Activated CD4-positive, alpha-beta T cell treated with anti-CD3 and anti-CD28 coated beads, Interleukin-2, amount 50 U/mL, for 16 hours (primary cell): ENCODE measurements around the gene DNAJC2.
A peak's percentile ranks its signal among the peaks of the same experiment; 100 is the strongest.

ENCODE experiments used
- DNase-seq: peaks from one replicate; pipeline ENCODE4 v3.0.0-alpha.2; 2020

DNAJC2 gene, protein sequence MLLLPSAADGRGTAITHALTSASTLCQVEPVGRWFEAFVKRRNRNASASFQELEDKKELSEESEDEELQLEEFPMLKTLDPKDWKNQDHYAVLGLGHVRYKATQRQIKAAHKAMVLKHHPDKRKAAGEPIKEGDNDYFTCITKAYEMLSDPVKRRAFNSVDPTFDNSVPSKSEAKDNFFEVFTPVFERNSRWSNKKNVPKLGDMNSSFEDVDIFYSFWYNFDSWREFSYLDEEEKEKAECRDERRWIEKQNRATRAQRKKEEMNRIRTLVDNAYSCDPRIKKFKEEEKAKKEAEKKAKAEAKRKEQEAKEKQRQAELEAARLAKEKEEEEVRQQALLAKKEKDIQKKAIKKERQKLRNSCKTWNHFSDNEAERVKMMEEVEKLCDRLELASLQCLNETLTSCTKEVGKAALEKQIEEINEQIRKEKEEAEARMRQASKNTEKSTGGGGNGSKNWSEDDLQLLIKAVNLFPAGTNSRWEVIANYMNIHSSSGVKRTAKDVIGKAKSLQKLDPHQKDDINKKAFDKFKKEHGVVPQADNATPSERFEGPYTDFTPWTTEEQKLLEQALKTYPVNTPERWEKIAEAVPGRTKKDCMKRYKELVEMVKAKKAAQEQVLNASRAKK

DNA sequence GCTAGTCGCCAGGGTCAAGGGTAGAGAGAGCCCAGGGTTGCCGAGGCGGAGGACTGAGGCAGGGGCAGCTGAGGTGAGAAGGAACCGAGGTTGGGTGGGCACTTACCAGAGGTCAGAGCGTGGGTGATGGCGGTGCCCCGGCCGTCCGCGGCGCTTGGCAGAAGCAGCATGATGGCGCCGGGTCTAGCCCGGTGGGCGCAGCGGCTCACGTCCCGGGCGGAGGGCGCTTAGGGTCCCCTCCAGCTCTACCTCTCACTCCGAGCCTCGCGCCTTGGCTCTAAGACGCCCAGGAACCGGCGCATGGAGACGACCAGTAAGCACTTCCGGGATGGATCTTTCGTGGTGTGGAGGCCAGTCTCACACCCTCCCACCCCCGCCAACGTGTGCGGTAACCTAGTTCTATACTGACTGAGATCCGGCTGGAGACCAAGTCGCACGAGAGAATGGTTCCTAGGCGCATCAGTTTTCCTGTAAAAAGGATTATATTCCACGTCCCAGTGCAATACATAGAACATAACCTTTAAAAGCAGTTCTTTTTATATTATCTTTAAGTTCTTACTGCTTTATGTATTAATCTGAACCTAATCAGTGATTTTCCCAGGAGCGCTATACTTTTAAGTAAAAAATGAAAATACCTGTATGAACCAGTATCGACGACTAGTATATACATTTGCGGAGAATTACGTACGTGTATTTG is at the start of gene DNAJC2:
TSS of gene DNAJC2 (minus strand) at position 315 of the 697 bp plus-strand sequence. CDS start at position 170, 145 bp downstream.
- DNase-seq: peak; percentile 92

DNA sequence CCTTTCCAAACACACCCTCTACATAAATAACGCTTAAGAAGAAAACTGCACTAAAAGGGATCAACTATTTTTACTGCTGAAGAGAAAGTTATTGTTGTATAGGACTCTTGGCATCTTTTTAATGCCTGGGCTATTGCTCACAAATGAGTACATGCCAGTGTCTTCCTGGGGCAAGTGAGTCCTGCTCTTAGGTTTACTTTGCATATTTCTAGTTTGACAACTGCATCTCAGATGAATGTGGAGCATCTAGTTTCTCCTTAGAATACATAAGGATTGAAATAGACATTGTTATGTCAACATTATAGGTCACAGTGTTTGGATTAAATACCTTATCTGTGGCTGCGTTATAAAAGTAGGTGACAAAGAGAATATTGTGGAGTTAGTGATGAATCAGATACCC is 47.4 kb upstream of the DNAJC2 start:
- no peak for DNase-seq

DNA sequence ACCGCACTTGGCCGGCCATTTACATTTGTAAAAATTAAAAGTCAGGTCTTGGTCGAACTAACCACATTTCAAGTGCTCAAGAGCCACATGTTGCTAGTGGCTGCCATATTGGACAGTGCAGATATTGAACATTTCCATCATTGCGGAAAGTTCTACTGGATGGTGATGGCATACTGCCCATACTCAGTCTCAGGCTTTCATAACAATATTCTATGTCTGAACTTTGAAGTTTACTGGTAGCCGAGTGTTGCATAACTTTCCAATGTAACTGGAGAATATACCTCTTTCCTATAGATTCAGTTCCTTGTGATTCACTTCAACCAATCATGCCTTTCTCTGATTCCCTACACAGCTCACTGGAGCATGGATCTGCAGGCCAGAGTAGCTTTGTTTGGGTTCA is 46.6 kb upstream of the DNAJC2 start:
- no peak for DNase-seq

DNA sequence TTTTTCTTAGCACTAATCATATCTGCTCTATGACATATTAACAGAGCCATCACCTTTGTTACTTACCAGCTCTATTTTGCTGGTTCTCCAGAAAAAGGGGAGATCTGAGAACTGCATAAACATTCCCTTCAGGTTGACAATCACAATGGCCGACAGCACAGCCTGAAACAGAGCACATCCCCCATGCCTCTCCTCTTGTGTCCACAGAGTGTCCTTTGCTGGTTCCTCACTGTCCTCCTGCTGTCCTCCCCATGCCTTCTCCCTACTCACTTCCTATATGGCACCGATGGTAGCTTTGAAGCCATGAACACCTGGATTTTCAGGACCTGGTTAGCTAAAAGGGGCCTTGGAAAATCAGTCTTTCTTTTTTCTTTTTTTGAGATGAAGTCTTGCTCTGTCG is 44.7 kb upstream of the DNAJC2 start:
- DNase-seq: no peak

DNA sequence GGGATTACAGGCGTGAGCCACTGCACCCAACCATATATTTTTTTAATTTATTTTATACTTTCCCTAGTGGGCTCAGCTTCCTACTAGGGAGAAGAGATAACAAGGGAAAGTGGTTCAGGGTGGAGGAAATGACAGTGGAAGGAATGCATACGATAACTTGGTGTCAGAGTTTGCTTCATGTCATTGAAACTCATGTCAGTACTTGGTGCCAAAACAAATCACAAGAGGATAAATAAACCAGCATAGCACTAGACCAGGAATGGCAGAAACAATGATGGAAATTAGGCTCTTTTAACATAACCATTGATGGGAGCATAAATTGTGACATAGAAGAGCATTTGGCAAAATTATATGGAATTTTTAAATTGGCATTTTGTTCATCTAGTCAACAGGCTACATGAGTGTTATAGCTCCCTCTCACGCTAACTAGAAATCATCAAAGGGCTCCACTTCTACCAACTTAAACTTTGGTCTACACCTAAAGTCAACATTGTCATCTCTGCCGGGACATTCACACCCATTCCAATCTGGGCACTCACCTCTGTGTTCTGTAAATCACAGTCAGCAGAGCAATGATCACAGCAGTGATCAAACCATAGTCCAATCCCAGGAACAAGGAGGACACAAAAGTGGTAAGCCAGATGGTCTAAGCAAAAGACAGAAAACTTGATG is 44.0 kb upstream of the DNAJC2 start:
- DNase-seq: no peak

DNA sequence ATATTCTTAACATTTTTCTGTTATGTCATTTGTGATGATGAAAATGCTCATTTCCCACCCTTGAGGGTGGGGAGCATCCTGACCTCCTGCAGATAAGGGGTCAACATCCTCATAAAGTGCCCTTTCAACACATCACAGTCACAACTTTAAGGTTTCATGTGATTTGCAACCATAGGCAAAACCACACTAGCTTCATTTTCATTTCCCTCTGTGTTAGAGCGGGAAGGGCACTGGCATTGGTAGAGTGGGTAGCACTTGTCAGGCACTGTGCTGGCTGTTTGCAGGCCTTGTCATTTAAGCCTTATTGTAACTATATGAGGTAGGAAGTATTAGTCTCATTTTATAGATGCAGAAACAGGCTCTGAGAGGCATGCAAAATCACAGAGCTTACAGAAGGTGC is 42.7 kb upstream of the DNAJC2 start:
- DNase-seq: no peak

DNA sequence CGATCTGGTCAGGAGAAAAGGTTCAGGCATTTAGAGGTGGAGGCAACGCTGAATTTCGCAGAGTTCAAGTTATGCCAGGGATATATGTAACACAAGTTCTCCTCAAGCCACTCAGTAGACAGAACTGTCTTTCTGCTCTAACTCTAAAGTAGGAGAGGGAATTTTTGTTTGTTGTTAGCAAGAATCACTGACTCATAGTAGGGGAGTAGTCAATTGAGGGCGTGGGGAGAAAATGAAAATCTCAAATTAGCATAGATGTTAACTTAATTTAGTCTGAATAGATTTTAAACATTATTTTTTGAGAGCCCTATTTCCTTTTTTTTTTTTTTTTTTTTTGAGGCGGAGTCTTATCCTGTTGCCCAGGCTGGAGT is 37.5 kb upstream of the DNAJC2 start:
- no peak for DNase-seq

DNA sequence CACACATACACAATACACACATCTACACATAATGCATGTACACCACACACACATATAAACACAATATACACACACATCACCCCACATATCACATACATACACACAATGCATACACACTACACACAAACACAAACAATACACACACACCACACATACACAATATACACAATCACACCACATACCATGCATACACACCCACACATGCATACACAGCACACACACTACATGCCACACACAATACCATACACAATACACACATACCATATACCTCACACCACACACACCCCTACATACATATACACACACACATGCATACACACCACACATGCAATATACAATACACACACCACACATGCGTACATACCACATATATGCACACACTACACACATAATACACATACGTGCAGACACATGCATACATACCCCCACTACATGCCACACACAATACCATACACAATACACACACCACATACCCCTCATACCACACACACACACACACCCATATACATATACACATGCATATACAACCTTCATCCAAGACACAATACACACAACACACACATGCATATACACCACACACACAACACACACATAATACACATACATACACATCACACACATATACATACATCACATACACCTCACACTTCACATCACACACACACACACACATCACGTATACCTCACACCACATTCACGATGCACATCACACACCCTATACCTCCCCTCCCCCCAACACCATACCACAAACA is 36.9 kb upstream of the DNAJC2 start:
- DNase-seq: no peak

DNA sequence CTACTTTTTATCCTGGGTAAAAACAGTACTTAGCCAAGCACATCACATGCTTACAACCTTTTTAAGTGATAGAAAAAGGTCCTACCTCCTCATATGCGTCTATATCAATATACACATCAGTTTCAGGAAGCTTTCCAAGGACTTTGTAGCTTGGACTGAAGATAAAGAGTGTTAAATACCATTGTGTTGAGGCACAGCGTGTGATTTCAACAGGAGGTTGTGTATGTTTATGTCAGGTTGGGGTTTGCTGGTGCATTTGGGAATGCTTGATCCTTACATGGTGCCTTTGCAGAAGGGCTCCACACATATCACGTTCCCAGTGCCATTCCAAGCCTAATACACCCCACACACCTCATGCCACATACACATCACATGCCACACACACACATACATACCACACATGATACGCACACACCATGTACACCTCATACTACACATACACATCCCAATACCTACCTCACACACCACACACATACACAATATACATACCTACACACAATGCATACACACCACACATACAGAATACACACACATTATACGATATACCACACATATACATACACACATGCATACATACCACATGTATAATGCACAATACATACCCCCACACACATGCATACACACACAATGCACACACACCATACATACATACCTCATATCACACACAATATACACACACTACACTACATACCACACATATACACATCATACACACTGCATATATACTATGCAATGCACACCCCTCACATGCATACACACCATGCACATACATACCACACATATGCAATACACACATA is 36.0 kb upstream of the DNAJC2 start:
- no peak for DNase-seq

DNA sequence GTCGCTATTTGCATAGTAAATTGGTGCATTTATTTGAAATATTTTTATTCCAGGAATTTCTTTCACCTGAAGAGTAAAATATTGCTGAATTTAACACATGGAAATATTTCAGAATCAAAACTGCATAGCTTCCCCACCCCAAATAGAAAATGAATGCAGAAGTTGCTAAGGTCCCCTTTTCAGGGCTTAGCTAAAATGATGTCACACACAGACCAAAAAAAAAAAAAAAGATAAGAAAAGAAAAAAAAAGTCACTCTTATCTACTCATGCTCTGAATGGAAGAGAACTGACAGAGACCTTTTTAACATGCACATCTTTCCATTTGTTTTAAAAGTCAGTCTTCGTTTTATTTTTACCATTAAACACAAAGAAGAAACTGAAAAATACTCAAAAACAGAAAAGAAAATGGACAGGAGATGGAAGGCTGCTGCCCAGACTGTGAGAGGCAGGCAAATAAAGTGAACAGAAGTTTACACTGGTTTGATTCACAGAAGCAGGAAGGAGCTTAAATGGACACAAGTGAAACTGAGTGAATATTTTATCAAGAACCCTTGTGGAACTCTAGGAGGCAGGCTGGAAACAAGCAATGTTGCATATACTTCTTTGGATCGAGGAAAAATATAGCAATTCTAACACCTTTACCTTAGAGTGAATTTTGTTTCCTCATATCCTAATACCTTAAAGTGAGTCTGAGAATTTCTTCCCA is 34.9 kb upstream of the DNAJC2 start:
- DNase-seq: no peak

DNA sequence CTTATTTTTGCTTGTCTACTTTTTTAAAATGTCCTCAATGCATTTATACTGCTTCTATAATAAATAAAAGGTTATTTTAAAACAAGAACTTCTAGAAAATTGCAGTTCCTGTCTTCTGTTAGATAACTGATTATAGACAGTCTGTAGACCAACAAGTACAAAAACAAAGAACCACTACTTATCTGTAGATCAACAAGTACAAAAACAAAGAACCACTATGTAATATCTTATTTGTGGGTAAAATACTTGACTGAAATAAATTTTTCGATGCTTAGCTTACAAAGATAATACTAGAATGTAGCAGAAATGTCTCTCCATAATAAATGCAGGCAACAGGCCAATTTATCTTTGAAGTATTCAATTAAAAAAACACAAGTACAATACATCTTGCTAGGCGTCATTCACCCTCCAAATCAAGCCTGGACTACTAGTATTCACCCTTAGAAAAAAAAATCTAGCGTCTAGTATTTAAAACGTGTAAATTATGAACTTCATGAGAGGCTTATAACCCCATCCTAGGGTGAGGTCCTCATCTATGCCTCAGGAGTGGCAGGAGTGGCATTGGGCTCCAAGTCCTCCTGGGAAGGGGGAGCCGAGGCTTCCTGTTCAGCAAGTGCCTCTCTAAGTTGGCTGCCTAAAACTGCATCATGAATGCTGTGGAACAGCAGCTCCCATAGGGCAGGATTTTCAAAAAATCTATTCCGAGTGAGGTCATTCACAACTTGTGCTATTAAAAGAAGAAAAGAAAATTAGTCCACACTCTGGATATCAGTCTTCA is 29.5 kb upstream of the DNAJC2 start:
- no peak for DNase-seq

DNA sequence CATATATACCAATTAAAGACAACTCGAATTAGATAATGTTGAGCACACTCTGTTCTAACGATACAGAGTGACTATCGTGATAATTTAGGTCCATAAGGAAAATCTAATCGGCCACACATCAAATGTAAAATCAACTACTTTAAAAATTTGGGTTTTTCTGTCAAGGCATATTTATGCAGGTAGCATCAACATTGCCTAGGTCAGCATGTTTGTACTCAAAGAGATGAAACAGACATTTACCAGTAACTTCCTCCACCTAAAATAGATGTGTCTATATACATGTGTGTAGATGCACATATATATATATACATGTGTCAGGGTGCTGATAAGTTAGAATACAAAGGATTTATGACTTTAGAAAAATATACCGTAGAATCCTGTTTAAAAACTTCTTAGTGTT is 24.9 kb upstream of the DNAJC2 start:
- no peak for DNase-seq

DNA sequence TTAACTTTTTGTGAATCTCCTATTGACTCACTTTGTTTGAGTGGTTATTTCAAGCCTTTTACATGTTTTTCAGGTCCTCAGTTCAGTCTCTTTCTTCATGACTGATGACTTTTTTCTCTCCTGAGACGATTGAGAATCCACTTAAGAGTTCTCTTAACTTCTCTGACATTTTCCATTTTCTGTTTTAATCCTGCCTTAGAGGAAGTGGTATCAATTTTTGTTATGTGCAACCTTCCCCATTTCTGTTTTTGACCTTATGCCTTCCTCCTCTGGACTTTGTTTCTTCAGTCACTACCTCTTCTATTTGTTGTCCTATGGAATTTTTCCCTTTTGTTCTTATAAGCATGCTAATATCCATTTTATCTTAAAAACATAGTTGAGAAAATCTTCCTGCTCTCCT is 5.2 kb upstream of the DNAJC2 start:
- peak; percentile 11 for DNase-seq

DNA sequence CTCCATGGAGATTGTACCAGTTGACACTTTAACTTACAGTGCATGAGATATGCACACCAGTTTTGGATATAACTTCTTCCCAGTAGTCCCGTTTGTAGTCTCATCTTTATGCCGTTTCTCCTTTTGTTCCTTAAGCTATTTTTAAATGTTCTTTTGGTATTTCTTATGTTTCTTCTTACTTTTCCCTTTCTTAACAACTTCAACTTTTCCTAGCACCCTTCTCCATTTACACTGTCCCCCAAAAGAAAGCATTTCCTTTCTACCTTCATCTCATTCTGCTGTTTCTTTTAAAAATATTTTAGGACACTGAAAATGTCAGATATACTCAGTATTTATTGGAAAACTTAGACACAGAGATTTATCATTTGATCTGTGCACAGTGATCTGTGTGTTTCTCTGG is 4.4 kb upstream of the DNAJC2 start:
- no peak for DNase-seq

DNA sequence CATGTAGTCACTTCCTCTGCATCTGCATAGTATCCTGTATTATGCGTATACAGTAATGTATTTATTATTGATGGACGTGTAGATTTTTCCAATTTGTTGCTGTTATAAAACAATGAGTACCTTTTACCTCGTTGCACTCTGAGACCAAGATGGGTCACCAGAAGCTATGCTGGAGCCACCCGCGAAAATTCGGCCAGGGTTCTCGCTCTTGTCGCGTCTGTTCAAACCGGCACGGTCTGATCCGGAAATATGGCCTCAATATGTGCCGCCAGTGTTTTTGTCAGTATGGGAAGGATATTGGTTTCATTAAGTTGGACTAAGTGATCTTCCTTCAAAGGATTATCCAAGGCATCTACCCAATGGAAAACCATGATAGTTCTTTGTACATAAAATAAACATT is 3.9 kb upstream of the DNAJC2 start:
- DNase-seq: peak; percentile 25

DNA sequence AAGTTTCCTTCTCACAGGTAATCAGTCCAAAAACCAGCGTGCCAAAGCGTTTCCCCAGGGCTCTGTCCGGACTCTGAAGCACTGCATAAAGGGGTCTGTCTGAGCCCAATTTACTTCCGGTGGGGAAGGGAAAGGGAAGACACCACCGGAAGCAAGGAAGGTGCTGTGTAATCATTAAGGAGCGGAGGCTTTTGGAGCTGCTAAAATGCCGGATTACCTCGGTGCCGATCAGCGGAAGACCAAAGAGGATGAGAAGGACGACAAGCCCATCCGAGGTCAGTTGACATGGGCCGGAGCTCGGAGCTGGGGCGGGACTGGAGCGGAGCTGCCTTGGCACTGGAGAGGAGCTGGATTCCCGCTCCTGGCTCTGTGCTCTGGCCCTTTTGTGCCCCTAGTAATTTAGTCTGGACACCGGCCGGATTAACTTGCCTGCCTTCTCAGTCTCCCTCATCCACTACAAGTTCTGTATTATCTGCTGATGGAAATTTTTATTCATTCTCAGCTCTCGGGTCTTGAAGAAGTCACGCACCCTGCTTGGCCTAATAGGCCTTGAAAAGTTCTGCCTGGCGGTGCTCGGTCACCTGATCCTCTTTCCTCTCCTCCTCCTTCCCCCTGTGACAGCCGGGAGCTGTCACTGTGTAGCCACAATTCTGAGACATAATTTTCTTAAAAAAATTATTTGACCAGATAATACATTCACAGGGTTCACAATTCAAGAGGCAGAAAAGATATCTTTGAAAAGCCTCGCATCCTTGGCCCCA is 3.1 kb upstream of the DNAJC2 start, which contains the start of gene PSMC2:
TSS of gene PSMC2 (plus strand) at position 137 of the 761 bp plus-strand sequence. CDS start at position 206, 69 bp downstream.
- peak; percentile 91 for DNase-seq

DNA sequence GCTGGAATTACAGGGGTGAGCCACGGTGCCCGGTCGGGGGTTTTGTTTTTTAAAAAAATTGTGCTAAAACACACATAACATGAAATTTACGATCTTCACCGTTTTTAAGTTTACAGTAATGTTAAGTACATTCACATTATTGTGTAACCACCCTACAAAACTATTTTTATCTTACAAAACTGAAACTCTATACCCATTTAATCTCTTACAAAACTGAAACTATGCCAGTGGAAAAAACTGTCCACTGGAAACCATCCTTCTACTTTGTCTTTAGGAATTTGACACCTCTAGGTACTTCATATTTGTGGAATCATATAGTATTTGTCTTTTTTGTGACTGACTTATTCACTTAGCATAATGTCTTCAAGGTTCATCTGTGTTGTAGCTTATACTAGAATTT is 1.8 kb upstream of the DNAJC2 start:
- no peak for DNase-seq

DNA sequence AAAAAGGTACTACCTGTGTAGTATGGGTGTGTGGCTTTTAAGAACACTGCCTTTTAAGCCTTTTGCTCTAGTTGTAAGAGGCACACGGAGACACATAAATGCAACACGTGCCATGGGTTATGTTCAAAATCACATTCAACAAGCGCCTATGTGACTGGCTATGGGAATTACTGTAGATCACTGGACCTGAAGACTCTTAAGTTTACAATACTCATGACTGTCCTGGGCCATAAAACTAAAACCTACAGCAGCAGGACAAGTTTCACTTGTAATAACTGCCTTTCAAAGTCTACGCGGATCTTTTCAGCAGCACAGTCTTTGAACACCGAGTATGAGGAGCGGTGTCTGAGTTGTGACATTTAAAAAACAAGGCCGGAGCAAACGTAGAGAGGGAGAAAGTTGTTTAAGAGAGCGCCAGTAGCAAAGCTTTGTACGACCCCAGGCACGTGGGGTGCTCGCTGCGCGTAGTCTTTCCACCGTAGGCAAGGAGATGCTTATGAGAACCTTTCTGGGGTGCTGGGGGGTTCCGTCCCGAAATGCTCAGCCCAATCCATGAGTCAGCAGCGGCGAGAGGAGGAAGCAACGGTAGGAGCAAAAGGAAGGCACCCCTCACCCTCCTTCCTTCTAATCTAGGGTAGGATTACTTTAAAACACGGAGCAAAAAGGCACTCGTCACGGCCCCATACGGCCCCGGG is 662 bp downstream of the DNAJC2 start:
- DNase-seq: peak; percentile 34

DNA sequence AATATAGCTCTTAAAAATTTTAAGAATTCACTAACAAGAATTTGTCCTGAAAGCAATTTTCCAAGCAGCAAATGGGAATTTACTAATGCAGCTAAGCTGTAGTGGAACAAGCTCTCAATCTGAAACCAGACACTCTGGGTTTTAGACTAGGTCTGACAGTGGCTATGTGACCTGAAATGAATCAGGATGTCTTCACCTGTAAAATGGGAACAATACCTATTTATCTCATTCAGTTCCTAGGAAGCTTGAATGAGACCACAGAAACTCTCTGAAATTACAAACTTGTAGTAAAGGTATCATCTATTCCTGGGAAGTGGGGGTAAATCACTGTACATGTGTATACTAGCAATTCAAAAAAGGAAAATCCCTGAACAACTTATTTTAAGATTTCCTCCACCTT is 1.2 kb downstream of the DNAJC2 start:
- peak; percentile 31 for DNase-seq
